Neuron (in vitro differentiated cells): ENCODE results near the gene PRELID3B.
A peak's percentile ranks its signal among the peaks of the same experiment; 100 is the strongest.

Source experiments
- H2AFZ ChIP-seq: one replicate; pipeline ENCODE4 v1.6.1; 2013; ENCODE audit warnings: low read depth, mild to moderate bottlenecking, inconsistent platforms, low read length, moderate library complexity
- H3K27me3 ChIP-seq: one replicate; pipeline ENCODE4 v1.6.1; 2013; ENCODE audit warnings: low read length; ENCODE audit not compliant: insufficient read depth
- H3K36me3 ChIP-seq: one replicate; pipeline ENCODE4 v1.6.1; 2013; ENCODE audit warnings: low read length; ENCODE audit not compliant: insufficient read depth
- H3K4me1 ChIP-seq: one replicate; pipeline ENCODE4 v1.6.1; 2013; ENCODE audit warnings: low read length; ENCODE audit not compliant: insufficient read depth
- H3K4me3 ChIP-seq: 2 replicates; pipeline ENCODE4 v1.5.1; 2013; ENCODE audit warnings: mild to moderate bottlenecking, low read length, moderate library complexity
- H3K9me3 ChIP-seq: one replicate; pipeline ENCODE4 v1.6.1; 2013; ENCODE audit warnings: low read length

Gene PRELID3B

GRCh38 chr20:59069026-59069425, 26.4 kb upstream of the PRELID3B start:
- Histone ChIP-seq H2AFZ (no peak overlapping the region), H3K4me1 (peaks cover 3% of the 10 kb centered on the region), H3K27me3 (peaks cover 12% of the 10 kb centered on the region), H3K4me3 (no peak overlapping the region), H3K9me3 (peaks cover 2% of the 10 kb centered on the region), H3K36me3 (no peaks in the 10 kb centered on the region)

GRCh38 chr20:59068534-59068933, 25.9 kb upstream of the PRELID3B start:
- Histone ChIP-seq H3K9me3 (peaks cover 2% of the 10 kb centered on the region), H3K27me3 (peaks cover 11% of the 10 kb centered on the region), H3K4me1 (peaks cover 5% of the 10 kb centered on the region), H3K4me3 (no peak overlapping the region), H3K36me3 (no peaks in the 10 kb centered on the region), H2AFZ (no peak overlapping the region)

GRCh38 chr20:59064214-59064722, 21.7 kb upstream of the PRELID3B start:
- Histone ChIP-seq H2AFZ (peak overlapping the region; percentile 18), H3K4me1 (peaks cover 10% of the 10 kb centered on the region), H3K4me3 (no peak overlapping the region), H3K27me3 (peaks cover 3% of the 10 kb centered on the region), H3K36me3 (no peaks in the 10 kb centered on the region), H3K9me3 (no peaks in the 10 kb centered on the region)

GRCh38 chr20:59063358-59064213, 21.0 kb upstream of the PRELID3B start:
- no peaks in the 10 kb centered on the region for H3K36me3 ChIP-seq
- H2AFZ ChIP-seq = peak overlapping the region; percentile 18
- peaks cover 3% of the 10 kb centered on the region for H3K27me3 ChIP-seq
- H3K4me1 ChIP-seq = peaks cover 10% of the 10 kb centered on the region
- H3K9me3 ChIP-seq = no peaks in the 10 kb centered on the region
- H3K4me3 ChIP-seq = peak overlapping the region; percentile 13

GRCh38 chr20:59062081-59062480, 19.5 kb upstream of the PRELID3B start:
- H3K27me3 ChIP-seq = peaks cover 3% of the 10 kb centered on the region
- H3K4me3 ChIP-seq = no peak overlapping the region
- no peaks in the 10 kb centered on the region for H3K9me3 ChIP-seq
- H3K36me3 ChIP-seq = no peaks in the 10 kb centered on the region
- H2AFZ ChIP-seq = no peak overlapping the region
- peaks cover 10% of the 10 kb centered on the region for H3K4me1 ChIP-seq

GRCh38 chr20:59055302-59055701, 12.7 kb upstream of the PRELID3B start:
- H2AFZ ChIP-seq = no peak overlapping the region
- H3K4me1 ChIP-seq = no peaks in the 10 kb centered on the region
- no peaks in the 10 kb centered on the region for H3K9me3 ChIP-seq
- H3K36me3 ChIP-seq = no peaks in the 10 kb centered on the region
- no peak overlapping the region for H3K4me3 ChIP-seq
- H3K27me3 ChIP-seq = peaks cover 3% of the 10 kb centered on the region

GRCh38 chr20:59051666-59052185, 9.1 kb upstream of the PRELID3B start:
- no peaks in the 10 kb centered on the region for H3K36me3 ChIP-seq
- peaks cover 3% of the 10 kb centered on the region for H3K27me3 ChIP-seq
- H3K4me3 ChIP-seq = no peak overlapping the region
- no peaks in the 10 kb centered on the region for H3K9me3 ChIP-seq
- H2AFZ ChIP-seq = no peak overlapping the region
- H3K4me1 ChIP-seq = peaks cover under 1% of the 10 kb centered on the region

GRCh38 chr20:59050437-59050836, 7.9 kb upstream of the PRELID3B start:
- Histone ChIP-seq H3K9me3 (no peaks in the 10 kb centered on the region), H3K36me3 (no peaks in the 10 kb centered on the region), H2AFZ (no peak overlapping the region), H3K4me1 (peaks cover 2% of the 10 kb centered on the region), H3K27me3 (peaks cover 3% of the 10 kb centered on the region), H3K4me3 (no peak overlapping the region)

- Histone ChIP-seq H3K27me3 (peaks cover 3% of the 10 kb centered on the region), H2AFZ (no peak overlapping the region), H3K9me3 (no peaks in the 10 kb centered on the region), H3K36me3 (no peaks in the 10 kb centered on the region), H3K4me1 (peaks cover 2% of the 10 kb centered on the region), H3K4me3 (no peak overlapping the region)
These were observed 6.1 kb upstream of the PRELID3B start for GRCh38 chr20:59048681-59049030.

GRCh38 chr20:59047938-59048680, 5.5 kb upstream of the PRELID3B start:
- H3K9me3 ChIP-seq = no peaks in the 10 kb centered on the region
- H3K27me3 ChIP-seq = peaks cover 3% of the 10 kb centered on the region
- no peaks in the 10 kb centered on the region for H3K36me3 ChIP-seq
- H2AFZ ChIP-seq = no peak overlapping the region
- peaks cover 2% of the 10 kb centered on the region for H3K4me1 ChIP-seq
- no peak overlapping the region for H3K4me3 ChIP-seq

- Histone ChIP-seq H3K4me1 (peaks cover 2% of the 10 kb centered on the region), H3K36me3 (no peaks in the 10 kb centered on the region), H3K9me3 (peaks cover 2% of the 10 kb centered on the region), H3K27me3 (peaks cover 2% of the 10 kb centered on the region), H2AFZ (no peak overlapping the region), H3K4me3 (no peak overlapping the region)
These were observed 4.3 kb upstream of the PRELID3B start for GRCh38 chr20:59046862-59047261.

- Histone ChIP-seq H3K9me3 (peaks cover 3% of the 10 kb centered on the region), H3K36me3 (no peaks in the 10 kb centered on the region), H3K4me3 (no peak overlapping the region), H3K27me3 (no peaks in the 10 kb centered on the region), H2AFZ (no peak overlapping the region), H3K4me1 (peaks cover 2% of the 10 kb centered on the region)
These were observed 2.2 kb upstream of the PRELID3B start for GRCh38 chr20:59044796-59045195.

GRCh38 chr20:59044295-59044694, 1.7 kb upstream of the PRELID3B start:
- Histone ChIP-seq H3K9me3 (peaks cover 3% of the 10 kb centered on the region), H3K27me3 (no peaks in the 10 kb centered on the region), H2AFZ (no peak overlapping the region), H3K4me3 (no peak overlapping the region), H3K36me3 (no peaks in the 10 kb centered on the region), H3K4me1 (peaks cover 2% of the 10 kb centered on the region)
